Measurements from ENCODE around the gene CRYBG2. TPM values are rescaled to one million over a fixed set of nuclear protein-coding genes. Genes with fewer than 3 reads are reported as not detected.

The CRYBG2 gene
- total and polyA plus RNA-seq, 10 of the 15 experiments (the other 5 are each of a cell fraction or from before 2014, with no cell fraction given) = 0.03 to 1.2 (median 0.11) TPM; not detected in 4

DNA sequence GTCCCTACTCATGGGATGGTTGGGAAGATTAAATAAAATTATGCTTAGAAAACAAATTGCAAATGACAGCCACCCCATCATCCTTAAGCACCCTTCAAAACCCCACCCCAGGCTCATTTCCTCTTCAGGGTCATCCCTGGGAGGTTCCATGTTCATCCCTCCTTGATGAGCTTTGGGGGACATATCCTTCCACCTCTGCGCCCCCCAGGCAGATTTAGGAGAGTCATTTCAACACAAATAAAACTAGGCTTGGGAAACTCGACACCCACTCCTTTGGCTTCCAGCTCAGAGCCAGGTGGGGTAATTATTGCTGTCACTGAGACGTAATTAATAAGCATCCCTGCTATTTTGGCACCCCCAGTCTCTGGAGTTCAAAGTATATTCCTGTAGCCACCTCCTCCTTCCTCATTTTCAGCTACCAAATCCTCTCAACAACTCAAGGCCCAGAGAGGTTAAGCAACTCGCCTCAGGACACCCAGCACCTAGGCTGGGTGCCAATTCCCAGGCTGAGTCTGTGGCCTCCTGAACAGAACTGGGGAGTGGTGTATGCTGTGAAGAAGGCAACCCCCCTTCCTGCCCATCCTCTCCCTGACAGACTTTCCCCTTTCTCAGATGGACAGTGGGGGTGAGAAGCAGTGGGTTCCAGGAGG lies 595 bp downstream of the CRYBG2 start:
- Histone ChIP-seq H2AFZ (ENCODE audit: control insufficient read depth, low read depth, low read length) (no peak overlapping the region), H3K4me1 (ENCODE audit: control insufficient read depth, insufficient read depth, low read length) (no peaks in the 10 kb centered on the region), H3K27ac (ENCODE audit: control insufficient read depth, insufficient read depth) (no peak overlapping the region), H3K4me3 (no peak overlapping the region), H3K9me3 (replicated peaks; ENCODE audit: control insufficient read depth, insufficient read depth, low read length) (no peaks in the 10 kb centered on the region), H3K27me3 (replicated peaks in 1 of 2; ENCODE audit: control insufficient read depth in 2 of 2, insufficient read depth in 2 of 2, low read length in 1 of 2) (no peaks in the 10 kb centered on the region; a peak in 1 of 4 replicates), H3K9ac (ENCODE audit: control insufficient read depth, insufficient read depth, low read length) (no peak overlapping the region), H4K20me1 (ENCODE audit: control insufficient read depth, insufficient read depth) (no peaks in the 10 kb centered on the region), H3K36me3 (ENCODE audit: control insufficient read depth in 2 of 2, insufficient read depth in 2 of 2, low read length in 1 of 2) (no peaks in the 10 kb centered on the region), H3K4me2 (ENCODE audit: control insufficient read depth, insufficient read depth) (no peak overlapping the region), H3K79me2 (ENCODE audit: control insufficient read depth, insufficient read depth, low read length) (no peaks in the 10 kb centered on the region)
- no peak for ATAC-seq
- SMC1A ChIA-PET (ENCODE audit: uncharacterized antibody, unreplicated experiment) = no interaction called here
- RAD21 ChIA-PET (ENCODE audit: unreplicated experiment) = no interaction called here
- FAIRE-seq = no peak
- POLR2A ChIA-PET = no interaction called here
- intact Hi-C loops (cut with micrococcal nuclease; ENCODE audit: unreplicated experiment) = no loop called here
- no TSS peak for BruUV-seq (replicated peaks)
- CTCF ChIA-PET = interaction anchor here (0.8 to 1.5 kb wide), 2 partner anchors 32 to 64 kb away, joined by 3 to 5 read pairs; no protein-coding TSS in a partner anchor
- 30% methylated on average over 4 of the region's 4 CpGs for WGBS (ENCODE audit: insufficient coverage, insufficient replicate concordance, low lambda C conversion rate, missing lambda C conversion rate)
- in situ Hi-C loops (cut with MboI) = no loop called here
- DNase-seq (ENCODE audit: low read depth, low spot score) = no peak
- TF ChIP-seq, protein P1, sequence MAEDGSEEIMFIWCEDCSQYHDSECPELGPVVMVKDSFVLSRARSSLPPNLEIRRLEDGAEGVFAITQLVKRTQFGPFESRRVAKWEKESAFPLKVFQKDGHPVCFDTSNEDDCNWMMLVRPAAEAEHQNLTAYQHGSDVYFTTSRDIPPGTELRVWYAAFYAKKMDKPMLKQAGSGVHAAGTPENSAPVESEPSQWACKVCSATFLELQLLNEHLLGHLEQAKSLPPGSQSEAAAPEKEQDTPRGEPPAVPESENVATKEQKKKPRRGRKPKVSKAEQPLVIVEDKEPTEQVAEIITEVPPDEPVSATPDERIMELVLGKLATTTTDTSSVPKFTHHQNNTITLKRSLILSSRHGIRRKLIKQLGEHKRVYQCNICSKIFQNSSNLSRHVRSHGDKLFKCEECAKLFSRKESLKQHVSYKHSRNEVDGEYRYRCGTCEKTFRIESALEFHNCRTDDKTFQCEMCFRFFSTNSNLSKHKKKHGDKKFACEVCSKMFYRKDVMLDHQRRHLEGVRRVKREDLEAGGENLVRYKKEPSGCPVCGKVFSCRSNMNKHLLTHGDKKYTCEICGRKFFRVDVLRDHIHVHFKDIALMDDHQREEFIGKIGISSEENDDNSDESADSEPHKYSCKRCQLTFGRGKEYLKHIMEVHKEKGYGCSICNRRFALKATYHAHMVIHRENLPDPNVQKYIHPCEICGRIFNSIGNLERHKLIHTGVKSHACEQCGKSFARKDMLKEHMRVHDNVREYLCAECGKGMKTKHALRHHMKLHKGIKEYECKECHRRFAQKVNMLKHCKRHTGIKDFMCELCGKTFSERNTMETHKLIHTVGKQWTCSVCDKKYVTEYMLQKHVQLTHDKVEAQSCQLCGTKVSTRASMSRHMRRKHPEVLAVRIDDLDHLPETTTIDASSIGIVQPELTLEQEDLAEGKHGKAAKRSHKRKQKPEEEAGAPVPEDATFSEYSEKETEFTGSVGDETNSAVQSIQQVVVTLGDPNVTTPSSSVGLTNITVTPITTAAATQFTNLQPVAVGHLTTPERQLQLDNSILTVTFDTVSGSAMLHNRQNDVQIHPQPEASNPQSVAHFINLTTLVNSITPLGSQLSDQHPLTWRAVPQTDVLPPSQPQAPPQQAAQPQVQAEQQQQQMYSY (CRISPR knock-in tag; IDR thresholded peaks at IDR 0.05) = no peak
- no peak for TF ChIP-seq RBBP5 (conservative IDR thresholded peaks at IDR 0.05)
- no peak for TF ChIP-seq BCL11A (IDR thresholded peaks at IDR 0.05; ENCODE audit: low read depth, low read length)
- TF ChIP-seq, protein P2, sequence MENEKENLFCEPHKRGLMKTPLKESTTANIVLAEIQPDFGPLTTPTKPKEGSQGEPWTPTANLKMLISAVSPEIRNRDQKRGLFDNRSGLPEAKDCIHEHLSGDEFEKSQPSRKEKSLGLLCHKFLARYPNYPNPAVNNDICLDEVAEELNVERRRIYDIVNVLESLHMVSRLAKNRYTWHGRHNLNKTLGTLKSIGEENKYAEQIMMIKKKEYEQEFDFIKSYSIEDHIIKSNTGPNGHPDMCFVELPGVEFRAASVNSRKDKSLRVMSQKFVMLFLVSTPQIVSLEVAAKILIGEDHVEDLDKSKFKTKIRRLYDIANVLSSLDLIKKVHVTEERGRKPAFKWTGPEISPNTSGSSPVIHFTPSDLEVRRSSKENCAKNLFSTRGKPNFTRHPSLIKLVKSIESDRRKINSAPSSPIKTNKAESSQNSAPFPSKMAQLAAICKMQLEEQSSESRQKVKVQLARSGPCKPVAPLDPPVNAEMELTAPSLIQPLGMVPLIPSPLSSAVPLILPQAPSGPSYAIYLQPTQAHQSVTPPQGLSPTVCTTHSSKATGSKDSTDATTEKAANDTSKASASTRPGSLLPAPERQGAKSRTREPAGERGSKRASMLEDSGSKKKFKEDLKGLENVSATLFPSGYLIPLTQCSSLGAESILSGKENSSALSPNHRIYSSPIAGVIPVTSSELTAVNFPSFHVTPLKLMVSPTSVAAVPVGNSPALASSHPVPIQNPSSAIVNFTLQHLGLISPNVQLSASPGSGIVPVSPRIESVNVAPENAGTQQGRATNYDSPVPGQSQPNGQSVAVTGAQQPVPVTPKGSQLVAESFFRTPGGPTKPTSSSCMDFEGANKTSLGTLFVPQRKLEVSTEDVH (IDR thresholded peaks at IDR 0.05; ENCODE audit: low read depth, partially characterized antibody) = no peak
- TF ChIP-seq, protein P3, sequence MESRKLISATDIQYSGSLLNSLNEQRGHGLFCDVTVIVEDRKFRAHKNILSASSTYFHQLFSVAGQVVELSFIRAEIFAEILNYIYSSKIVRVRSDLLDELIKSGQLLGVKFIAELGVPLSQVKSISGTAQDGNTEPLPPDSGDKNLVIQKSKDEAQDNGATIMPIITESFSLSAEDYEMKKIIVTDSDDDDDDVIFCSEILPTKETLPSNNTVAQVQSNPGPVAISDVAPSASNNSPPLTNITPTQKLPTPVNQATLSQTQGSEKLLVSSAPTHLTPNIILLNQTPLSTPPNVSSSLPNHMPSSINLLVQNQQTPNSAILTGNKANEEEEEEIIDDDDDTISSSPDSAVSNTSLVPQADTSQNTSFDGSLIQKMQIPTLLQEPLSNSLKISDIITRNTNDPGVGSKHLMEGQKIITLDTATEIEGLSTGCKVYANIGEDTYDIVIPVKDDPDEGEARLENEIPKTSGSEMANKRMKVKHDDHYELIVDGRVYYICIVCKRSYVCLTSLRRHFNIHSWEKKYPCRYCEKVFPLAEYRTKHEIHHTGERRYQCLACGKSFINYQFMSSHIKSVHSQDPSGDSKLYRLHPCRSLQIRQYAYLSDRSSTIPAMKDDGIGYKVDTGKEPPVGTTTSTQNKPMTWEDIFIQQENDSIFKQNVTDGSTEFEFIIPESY (IDR thresholded peaks at IDR 0.05) = no peak
- TF ChIP-seq RFX5 (IDR thresholded peaks at IDR 0.05; ENCODE audit: low read depth, low read length) = no peak
- TF ChIP-seq, protein P4, sequence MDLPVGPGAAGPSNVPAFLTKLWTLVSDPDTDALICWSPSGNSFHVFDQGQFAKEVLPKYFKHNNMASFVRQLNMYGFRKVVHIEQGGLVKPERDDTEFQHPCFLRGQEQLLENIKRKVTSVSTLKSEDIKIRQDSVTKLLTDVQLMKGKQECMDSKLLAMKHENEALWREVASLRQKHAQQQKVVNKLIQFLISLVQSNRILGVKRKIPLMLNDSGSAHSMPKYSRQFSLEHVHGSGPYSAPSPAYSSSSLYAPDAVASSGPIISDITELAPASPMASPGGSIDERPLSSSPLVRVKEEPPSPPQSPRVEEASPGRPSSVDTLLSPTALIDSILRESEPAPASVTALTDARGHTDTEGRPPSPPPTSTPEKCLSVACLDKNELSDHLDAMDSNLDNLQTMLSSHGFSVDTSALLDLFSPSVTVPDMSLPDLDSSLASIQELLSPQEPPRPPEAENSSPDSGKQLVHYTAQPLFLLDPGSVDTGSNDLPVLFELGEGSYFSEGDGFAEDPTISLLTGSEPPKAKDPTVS (IDR thresholded peaks at IDR 0.05; ENCODE audit: low read depth, low read length) = no peak
- TF ChIP-seq, protein P5, sequence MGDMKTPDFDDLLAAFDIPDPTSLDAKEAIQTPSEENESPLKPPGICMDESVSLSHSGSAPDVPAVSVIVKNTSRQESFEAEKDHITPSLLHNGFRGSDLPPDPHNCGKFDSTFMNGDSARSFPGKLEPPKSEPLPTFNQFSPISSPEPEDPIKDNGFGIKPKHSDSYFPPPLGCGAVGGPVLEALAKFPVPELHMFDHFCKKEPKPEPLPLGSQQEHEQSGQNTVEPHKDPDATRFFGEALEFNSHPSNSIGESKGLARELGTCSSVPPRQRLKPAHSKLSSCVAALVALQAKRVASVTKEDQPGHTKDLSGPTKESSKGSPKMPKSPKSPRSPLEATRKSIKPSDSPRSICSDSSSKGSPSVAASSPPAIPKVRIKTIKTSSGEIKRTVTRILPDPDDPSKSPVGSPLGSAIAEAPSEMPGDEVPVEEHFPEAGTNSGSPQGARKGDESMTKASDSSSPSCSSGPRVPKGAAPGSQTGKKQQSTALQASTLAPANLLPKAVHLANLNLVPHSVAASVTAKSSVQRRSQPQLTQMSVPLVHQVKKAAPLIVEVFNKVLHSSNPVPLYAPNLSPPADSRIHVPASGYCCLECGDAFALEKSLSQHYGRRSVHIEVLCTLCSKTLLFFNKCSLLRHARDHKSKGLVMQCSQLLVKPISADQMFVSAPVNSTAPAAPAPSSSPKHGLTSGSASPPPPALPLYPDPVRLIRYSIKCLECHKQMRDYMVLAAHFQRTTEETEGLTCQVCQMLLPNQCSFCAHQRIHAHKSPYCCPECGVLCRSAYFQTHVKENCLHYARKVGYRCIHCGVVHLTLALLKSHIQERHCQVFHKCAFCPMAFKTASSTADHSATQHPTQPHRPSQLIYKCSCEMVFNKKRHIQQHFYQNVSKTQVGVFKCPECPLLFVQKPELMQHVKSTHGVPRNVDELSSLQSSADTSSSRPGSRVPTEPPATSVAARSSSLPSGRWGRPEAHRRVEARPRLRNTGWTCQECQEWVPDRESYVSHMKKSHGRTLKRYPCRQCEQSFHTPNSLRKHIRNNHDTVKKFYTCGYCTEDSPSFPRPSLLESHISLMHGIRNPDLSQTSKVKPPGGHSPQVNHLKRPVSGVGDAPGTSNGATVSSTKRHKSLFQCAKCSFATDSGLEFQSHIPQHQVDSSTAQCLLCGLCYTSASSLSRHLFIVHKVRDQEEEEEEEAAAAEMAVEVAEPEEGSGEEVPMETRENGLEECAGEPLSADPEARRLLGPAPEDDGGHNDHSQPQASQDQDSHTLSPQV (IDR thresholded peaks at IDR 0.05) = no peak

Data from GM12878 (cell line).